NCI-H187 (cell line): ENCODE data around the gene PDZD8.
A peak's percentile ranks its signal among the peaks of the same experiment; 100 is the strongest.

Experiments
- DNase-seq, 2 experiments: peaks; one replicate each; lab custom pipeline; 2025; lab: John Stamatoyannopoulos, UW

Gene PDZD8, protein sequence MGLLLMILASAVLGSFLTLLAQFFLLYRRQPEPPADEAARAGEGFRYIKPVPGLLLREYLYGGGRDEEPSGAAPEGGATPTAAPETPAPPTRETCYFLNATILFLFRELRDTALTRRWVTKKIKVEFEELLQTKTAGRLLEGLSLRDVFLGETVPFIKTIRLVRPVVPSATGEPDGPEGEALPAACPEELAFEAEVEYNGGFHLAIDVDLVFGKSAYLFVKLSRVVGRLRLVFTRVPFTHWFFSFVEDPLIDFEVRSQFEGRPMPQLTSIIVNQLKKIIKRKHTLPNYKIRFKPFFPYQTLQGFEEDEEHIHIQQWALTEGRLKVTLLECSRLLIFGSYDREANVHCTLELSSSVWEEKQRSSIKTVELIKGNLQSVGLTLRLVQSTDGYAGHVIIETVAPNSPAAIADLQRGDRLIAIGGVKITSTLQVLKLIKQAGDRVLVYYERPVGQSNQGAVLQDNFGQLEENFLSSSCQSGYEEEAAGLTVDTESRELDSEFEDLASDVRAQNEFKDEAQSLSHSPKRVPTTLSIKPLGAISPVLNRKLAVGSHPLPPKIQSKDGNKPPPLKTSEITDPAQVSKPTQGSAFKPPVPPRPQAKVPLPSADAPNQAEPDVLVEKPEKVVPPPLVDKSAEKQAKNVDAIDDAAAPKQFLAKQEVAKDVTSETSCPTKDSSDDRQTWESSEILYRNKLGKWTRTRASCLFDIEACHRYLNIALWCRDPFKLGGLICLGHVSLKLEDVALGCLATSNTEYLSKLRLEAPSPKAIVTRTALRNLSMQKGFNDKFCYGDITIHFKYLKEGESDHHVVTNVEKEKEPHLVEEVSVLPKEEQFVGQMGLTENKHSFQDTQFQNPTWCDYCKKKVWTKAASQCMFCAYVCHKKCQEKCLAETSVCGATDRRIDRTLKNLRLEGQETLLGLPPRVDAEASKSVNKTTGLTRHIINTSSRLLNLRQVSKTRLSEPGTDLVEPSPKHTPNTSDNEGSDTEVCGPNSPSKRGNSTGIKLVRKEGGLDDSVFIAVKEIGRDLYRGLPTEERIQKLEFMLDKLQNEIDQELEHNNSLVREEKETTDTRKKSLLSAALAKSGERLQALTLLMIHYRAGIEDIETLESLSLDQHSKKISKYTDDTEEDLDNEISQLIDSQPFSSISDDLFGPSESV

DNA sequence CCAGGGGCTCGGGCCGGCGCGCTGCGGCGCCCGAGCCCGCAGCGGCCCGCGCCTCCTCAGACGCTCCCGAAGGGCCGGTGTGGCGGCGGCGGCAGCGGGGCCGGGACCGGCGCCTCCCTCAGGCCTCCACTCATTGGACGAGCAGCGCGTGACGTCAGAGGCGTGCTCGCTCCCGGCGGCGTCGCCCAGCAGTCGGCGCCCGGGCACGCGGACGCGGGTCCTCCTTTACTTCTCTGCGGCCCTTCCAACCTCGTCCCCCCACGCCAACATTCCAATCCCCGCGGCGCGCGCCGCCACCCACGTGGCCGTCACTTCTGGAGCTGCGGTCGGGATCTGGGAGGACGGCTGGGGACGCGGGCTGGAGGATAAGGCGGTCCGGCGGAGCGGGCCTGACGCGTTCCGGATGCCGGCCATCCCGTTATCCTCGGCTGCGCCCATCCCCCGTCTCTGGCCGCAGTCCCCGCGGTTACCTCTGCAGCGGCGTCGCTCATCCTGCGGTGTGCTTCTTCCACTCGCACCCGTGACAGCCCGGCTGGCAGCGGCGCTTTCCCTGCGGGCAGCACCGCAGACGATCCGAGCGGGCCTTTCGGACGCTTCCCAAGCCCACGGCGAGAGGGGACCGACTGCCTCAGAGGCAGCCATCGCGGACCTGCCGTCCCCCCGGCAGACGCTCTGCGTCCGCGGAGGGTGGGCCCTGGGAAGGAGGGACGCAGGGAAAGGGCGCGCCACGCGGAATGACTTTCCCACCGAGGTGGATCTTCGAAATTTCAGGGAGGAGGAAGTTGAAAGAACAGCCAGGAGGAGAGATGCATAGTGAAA lies at the start of gene PDZD8:
TSS of gene PDZD8 (minus strand) at position 81 of the 819 bp plus-strand sequence. CDS start 213 bp downstream, outside the sequence.
- DNase-seq: peak; percentile 35 to 62

DNA sequence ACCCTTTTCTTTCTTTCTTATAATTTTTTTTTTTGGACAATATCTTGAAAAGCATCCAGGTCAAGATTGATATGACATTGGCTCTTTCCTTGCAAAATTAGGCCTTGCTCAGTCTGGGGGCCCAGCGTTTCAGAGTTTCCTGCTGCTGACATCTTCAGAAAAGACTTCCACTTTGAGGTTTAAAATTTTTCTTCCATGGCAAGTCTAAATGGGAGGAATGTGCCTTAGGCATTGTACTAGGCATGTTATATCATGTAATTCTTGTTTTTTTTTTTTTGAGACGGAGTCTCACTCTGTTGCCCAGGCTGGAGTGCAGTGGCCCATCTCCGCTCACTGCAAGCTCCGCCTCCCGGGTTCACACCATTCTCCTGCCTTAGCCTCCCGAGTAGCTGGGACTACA lies 48.9 kb upstream of the PDZD8 start:
- no peak for DNase-seq

DNA sequence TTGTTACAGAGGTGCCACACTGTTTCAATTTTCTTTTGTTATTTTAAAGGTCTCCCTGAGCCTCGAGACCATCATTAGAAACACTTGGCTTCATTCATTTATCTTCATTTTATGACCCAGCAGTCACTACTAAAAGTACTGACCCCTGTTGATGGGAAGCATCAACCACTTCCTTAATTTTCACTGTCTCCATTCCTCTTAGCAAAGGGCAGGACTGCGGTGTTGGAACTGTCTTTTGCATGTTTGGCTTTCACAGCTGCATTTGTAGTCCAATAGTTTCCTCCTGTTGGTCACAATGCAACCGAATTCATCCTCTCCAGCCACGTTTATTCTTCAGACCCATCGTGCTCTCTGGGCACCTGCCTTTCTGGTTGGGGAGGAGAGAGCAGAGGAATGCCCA lies 46.7 kb upstream of the PDZD8 start:
- no peak for DNase-seq

DNA sequence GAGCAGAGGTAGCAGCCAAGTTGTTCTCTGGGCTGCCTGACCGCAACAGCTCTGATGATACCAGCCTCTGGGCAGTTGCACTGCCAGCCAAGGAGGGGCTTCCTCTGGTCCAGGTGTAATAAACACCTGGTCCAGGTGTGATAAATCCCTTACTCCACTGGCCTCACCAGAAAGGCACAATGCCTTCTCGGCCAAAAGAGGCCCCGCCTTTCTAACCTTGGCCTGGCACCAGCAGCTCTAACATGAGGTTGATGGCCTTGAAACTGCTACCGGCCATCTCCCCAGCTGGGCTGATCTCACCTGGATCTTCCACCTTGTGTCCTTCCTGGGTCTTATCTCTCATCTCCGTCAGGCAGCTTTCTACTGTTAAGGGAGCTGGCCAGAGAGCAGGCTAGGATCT lies 45.5 kb upstream of the PDZD8 start:
- DNase-seq: no peak

DNA sequence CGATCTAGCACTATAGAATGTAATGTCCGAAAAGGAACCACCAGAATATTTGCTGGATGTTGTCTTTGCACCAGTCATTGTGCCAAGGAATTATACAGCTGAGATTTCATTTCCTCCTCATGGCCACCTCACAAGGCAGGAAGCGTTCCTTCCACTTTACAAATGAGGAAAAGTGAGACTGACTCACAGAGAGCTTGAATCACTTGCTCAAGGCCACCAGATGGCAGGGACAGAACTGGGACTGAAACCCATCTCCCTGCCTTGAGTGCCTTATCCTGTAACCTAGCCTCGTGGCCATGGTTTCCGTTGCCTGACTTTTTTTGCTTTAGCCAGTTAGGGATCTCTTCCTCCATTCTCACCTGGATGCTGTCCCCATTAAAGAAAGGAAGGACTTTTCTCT lies 44.7 kb upstream of the PDZD8 start:
- DNase-seq: no peak

DNA sequence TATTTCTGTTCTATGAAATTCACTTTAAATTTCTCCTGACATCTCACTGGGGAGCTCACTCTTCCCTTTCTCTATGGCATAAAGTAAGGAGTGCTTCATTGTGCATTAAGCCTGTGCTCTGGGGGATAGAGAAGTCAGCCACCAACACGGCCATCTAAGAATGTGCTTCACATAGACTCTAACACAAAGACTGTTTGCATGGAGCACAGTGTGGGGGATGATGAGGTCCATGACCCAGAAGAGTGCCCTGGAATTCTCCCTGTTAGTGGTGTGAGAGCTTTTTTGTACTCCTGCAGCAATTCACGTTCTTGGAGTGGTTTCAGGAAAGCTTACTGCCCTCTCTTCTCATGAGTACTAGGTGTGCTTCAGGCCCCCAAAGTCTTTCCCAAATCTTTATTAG lies 43.9 kb upstream of the PDZD8 start:
- DNase-seq: no peak

DNA sequence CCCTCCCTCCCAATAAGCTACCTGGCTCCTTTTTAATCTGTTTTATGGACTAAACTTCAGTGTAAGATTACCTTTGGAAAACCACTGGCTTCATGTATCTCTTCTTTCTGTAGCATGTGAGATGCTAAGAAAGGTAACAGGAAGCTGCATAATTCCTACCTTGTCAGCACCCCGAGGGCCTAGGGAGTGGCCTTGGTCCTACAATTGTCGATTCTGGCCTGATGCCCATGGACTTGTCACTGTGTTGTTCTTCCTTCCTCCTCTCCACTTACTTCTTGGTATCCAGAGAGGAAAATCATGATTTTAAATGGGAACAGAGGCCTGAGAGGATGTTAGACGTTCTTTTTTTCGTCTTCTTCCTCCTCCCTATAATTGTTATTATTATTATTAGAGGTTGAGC lies 42.9 kb upstream of the PDZD8 start:
- DNase-seq: no peak

DNA sequence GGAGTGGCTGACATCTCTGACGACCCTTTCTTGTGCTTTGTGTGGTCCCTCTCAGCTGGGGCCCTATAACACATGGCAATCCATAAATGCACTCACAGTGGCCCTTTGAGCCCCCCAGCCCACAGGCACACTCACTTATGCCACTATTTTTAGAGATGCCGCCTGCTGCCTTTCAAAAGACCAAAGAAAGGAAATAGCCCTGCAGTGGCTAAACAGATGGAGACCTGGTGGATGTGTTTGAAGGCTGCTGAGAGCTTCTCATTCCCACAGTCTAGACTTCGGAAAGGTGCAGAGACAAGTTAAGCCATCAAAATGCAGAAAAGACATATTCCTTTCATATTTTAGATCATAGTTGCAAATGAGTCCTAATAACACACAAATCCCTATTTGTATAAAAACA lies 42.0 kb upstream of the PDZD8 start:
- DNase-seq: no peak

DNA sequence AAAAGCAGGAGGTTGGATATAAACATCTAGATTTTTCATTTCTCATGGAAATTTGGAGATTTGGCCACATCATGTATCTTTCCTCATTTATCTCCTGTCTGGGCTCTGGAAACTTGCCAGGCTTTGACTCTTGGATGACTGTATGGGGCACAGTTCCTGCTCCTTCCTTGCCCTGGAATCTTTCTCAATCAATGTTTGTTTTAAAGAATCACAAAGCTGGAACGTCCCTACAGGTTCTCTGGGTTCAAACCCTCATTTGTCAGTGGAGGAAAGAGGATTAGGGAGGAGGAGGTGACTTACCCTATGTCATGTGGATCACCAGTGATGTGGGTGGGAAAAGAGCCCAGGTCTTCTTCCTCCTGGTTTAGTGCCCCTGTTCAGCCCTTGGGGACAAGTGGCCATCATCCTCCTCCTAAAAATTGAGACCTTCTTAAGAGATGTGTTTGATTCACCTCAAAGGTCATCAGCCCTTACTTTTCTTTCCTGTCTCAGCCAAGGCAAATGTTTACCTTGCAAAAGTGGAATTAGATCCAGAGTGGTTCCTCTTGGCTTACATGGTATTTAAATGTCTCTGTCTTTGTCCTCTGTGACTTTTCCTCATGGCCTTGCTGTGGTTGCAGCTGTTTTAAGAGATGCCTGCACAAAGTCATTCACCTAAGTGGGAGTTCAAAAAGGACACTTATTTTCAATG lies 38.8 kb upstream of the PDZD8 start:
- DNase-seq: no peak

DNA sequence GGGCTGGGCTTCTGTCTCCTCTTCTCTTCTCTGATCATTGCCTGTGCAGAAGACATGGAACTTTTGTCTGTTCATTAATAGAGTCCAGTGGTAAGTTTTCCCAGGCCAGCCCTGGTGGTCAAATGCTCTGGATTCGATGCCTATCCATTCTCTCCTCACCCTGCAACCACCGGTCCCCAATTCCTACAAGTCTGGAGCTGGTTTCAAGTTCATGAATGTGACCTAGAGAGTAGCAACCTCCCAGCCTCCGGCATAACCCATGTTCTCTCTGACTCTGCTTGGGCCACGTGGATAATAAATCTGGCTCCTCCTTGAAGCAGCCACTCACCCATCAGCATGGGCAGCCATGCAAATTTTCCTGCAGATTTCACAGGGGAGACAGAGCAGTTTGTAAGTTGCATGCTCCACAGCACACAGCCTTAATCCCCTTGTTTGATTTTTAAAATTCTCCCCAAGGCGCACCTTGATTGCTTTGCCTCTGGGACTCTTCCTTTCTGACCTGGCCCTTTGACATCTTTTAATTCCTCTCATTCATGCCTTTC lies 37.3 kb upstream of the PDZD8 start:
- no peak for DNase-seq

DNA sequence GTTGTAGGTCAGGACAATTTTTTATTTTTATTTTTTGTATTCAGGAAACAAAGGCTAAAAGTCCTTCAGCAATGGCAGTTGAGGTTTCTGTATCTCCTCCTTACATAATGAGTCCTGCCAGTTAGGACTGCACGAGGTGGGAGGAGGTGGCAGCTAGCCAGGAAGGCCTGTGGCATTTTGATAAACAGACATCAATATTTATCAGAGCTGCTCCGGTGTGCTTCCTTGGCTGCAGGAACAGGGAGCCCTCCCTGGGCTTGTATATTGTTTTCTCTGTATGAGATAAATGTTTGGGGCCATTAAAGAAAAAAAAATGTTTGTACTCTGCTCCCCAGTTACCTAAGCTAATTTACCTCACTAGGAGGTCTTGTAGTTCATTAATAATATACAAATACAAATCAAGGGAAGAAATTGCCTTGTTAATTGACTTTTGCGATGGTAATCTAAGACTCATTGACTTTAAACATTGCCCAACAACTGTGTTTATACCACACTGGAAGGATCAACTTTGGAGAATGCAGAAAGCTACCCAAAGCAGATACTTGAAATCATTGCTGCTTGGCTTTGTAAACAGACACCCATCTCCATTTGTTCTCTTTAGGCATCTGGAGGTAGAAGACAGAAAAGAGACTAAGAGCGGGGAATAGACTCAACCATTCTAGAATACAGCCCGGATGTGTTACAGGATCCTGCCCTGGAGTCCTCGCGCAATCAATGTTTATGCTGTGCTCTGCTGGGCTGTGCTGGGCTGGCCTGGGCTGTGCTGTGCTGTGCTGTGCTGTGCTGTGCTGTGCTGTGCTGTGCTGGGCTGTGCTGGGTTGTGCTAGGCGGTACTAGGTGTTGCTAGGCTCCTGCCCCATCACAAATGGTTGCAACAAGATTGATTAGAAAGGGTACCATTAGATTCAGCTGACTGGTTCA lies 36.5 kb upstream of the PDZD8 start:
- DNase-seq: no peak

DNA sequence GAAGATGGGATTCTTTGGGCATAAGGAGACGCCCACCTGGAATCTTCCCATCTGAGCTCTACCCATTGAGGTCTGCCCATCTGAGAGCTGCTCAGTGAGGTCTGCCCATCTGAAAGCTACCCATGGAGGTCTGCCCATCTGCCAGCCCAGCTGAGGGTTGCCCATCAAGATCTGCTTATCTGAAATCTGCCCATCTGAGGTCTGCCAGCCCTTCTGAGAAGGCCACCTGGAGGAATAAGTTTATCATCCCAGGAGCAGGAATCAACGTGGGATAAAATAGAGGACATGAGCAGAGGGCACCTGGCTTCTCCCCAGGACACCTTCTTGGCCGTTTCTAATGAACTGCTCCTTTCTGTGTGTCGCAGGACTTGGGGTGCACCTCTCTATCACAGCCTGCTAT lies 35.3 kb upstream of the PDZD8 start:
- DNase-seq: no peak

DNA sequence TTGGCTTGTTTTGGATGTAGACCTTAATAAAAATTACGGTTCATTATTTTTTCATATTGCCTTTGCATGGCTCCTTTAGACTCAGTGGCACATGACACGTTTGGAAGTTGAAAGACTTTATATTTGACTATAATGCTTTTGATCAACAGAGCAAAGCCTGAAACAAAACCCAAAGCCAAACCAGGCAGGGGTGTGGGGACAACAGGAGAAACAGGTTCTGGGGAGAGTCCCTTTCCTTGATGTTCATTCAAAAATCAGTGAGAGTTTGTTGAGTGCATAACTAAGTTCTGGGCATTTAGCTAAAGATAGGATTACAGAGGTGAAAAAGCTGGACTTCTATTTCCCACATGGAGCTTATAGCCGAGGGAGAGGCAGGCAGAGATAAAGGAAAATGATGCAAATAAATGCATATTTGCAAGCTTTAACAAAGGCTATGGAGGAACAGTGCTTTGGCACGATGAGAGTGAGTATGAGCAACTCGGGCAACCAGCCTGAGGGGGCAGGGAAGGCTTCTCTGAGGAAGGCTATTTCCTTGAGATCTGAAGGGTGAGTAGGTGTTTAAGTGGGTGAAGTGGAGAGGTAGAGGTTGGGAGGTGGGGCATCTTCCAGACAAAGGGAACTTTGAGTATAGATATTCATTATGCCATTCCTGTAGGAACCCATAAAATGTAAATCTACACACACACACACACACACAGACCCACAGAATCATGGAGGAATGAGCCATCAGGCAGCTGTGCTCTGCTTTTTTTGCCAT lies 34.5 kb upstream of the PDZD8 start:
- DNase-seq: no peak

DNA sequence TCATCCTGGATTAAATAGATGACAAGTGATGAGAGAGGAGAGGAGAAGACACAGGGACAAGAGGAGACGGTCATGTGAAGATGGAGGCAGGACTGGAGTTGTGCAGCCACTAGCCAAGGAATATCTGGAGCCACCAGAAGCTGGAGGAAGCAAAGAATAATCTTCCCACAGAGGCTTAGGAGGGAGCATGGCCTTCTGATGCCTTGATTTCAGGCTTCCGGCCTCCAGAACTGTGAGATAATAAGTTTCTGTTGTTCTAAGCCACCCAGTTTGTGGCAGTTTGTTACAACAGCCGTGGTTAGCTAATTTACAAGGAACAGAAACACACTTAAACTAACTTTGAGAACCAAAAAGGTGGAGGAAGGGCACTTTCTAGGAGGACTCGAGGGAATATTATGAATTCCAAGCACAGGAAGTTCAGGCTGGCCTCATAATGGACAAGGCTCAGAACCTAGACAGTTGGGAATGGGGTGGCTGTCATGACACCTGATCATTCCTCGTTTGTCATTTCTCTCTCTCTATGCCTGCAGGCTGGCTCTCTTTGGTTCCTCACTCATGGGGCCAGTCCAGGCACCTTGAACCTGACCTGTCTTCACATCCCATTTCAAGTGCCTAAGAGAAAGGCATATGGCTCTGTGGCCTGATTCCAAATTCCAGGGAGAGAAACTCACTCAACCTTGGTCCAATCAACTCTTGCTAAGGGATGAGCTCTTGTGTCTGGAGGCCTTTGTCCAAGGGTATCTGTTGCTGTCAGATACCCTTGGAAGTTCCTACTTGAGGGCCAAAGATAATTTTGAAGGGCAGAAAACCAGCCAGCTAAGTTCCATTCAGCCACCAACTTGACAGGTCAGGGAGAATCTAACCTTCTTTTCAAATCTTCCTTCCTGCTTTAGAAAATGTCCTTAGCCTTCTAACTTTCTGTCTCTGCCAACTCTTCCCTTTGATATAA lies 33.5 kb upstream of the PDZD8 start:
- DNase-seq: no peak

DNA sequence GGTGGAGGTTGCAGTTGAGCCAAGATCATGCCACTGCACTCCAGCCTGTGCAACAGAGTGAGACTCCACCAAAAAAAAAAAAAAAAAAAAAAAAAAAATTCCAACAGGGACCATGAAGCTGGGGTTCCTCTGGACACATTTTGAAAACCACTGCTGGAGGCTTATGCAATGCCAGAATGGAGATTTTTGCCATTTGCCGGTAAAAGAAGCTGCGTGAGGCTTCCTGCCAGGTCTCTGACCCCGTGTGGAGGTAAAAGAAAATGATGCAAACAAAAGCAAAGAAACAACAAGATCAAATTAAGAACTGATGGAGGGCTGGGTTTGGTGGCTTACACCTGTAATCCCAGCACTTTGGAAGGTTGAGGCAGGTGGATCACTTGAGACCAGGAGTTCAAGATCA lies 30.5 kb upstream of the PDZD8 start:
- no peak for DNase-seq

DNA sequence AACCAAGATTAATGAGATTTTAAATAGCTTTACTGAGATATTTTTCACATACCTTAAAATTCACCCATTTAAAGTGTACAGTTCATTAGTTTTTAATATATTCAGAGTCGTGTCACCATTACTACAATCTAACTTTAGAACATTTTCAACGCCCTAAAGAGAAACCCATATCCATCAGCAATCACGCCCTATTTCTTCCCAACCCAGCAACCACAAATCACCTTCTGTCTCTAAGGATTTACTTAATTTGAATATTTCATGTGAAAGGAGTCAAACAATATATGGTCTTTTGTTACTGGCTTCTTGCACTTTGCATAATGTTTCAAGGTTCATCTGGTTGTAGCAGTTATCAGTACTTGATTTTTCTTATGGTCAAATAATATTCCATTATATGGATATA lies 25.1 kb upstream of the PDZD8 start:
- DNase-seq: no peak

DNA sequence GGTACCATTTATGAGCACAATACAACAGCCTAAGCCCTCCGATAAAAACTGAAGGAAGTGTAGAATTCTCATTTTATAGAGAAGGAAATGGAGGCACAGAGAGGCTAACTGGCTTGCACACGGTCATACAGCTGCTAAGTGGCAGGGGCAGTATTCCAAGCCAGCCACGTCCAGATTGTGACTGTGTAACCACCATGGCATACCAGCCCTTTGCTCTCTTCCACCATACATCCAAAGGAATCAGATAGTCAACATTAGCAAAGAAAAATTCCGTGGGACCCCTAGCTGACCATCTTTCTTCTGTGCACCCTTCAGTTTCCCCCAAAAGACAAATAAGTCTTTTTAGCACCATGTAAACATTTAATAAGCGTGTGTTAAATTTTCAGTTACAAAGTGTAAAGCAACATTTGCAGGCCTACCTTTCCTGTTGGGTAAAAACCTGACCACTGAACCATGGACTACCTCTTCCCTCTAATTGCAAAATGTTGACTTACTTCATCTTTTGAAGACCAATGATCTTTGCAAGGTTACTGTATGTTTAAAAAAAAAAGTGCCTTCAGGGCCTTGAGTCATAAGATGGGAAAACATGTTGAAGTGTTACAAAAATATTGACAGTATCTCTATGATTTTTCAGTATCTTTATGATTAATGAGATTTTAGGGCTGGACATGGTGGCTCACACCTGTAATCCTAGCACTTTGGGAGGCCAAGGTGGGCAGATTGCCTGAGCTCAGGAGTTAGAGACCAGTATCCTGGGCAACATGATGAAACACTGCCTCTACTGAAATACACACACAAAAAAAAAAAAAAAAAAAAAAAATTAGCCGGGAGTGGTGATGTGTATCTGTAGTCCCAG lies 24.3 kb upstream of the PDZD8 start:
- no peak for DNase-seq
